ENCODE data around the gene SLC44A4.
A peak's percentile ranks its signal among the peaks of the same experiment; 100 is the strongest.
"Not testable (repeated sequence)": the region's sequence is repeated elsewhere in the genome, so short reads cannot be mapped to it uniquely, and the experiment has no call there.

SLC44A4 gene

DNA sequence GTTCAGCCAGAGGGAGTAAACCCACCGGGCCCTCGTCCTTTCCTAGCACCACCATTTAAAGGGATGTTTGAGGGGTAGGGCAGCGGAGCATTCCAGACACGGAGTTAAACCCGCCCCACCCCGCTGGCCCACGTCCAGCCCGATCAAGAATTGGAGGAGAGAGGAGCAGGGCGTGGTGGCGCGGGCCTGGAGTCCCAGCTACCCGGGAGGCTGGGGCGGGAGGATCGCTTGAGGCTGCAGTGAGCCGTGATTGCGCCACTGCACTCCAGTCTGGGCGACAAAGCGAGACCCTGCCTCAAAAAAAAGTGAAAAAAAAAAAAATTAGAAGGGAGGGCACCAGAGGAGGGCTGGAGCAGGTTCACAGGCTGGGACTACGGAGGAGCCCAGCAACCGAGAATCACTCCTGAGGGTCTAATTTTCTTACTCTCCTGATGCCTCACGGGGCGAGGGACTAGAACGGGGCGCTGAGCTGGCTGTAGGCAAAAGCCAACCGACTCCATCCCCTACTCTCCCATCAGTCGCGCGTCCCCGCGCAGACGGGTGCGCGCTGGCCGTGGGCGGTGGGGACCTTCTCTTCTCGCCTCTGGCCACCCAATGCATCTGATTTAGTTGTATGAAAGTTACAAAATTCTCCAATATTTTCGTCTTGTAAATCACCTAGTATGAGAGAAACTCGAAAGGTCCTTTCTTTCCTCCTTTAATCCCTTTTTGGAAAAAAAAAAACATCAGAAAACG is 57.3 kb downstream of the SLC44A4 start (continued):
- TF ChIP-seq, protein P1, sequence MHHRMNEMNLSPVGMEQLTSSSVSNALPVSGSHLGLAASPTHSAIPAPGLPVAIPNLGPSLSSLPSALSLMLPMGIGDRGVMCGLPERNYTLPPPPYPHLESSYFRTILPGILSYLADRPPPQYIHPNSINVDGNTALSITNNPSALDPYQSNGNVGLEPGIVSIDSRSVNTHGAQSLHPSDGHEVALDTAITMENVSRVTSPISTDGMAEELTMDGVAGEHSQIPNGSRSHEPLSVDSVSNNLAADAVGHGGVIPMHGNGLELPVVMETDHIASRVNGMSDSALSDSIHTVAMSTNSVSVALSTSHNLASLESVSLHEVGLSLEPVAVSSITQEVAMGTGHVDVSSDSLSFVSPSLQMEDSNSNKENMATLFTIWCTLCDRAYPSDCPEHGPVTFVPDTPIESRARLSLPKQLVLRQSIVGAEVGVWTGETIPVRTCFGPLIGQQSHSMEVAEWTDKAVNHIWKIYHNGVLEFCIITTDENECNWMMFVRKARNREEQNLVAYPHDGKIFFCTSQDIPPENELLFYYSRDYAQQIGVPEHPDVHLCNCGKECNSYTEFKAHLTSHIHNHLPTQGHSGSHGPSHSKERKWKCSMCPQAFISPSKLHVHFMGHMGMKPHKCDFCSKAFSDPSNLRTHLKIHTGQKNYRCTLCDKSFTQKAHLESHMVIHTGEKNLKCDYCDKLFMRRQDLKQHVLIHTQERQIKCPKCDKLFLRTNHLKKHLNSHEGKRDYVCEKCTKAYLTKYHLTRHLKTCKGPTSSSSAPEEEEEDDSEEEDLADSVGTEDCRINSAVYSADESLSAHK (tag by site-specific recombination; IDR thresholded peaks at IDR 0.05): no peak
- TF ChIP-seq ZNF639 (tag by site-specific recombination; IDR thresholded peaks at IDR 0.05) (no peak), ZNF776 (tag by site-specific recombination; IDR thresholded peaks at IDR 0.05; ENCODE audit: borderline replicate concordance) (no peak), WT1 (tag by site-specific recombination; IDR thresholded peaks at IDR 0.05) (no peak), ZNF394 (tag by site-specific recombination; IDR thresholded peaks at IDR 0.05; ENCODE audit: borderline replicate concordance) (no peak), ZNF24 (tag by site-specific recombination; IDR thresholded peaks at IDR 0.05) (no peak), KLF17 (tag by site-specific recombination; IDR thresholded peaks at IDR 0.05) (no peak), BCL11A (tag by site-specific recombination; IDR thresholded peaks at IDR 0.05; ENCODE audit: low read depth) (no peak)
- TF ChIP-seq, protein P2, sequence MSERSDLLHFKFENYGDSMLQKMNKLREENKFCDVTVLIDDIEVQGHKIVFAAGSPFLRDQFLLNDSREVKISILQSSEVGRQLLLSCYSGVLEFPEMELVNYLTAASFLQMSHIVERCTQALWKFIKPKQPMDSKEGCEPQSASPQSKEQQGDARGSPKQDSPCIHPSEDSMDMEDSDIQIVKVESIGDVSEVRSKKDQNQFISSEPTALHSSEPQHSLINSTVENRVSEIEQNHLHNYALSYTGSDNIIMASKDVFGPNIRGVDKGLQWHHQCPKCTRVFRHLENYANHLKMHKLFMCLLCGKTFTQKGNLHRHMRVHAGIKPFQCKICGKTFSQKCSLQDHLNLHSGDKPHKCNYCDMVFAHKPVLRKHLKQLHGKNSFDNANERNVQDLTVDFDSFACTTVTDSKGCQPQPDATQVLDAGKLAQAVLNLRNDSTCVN (tag by site-specific recombination; optimal IDR thresholded peaks at IDR 0.05): peak; percentile 64

DNA sequence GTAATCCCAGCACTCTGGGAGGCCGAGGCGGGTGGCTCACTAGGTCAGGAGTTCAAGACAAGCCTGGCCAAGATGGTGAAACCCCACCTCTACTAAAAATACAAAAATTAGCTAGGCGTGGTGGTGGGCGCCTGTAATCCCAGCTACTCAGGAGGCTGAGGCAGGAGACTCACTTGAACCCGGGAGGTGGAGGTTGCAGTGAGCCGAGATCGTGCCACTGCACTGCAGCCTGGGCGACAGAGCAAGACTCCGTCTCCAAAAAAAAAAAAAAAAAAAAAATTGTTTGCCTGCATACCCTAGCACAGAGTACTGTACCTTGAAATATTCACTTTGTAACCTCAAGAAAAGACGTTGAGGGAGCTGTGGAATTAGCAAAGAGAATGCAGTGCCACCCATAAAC is 58.4 kb downstream of the SLC44A4 start:
- CTCF ChIA-PET: interaction anchor here (0.7 to 1.4 kb wide), 4 partner anchors 14 to 139 kb away, joined by 3 to 4 read pairs (median 3); partner anchors contain the start of genes LSM2, LY6G5C and VARS1

DNA sequence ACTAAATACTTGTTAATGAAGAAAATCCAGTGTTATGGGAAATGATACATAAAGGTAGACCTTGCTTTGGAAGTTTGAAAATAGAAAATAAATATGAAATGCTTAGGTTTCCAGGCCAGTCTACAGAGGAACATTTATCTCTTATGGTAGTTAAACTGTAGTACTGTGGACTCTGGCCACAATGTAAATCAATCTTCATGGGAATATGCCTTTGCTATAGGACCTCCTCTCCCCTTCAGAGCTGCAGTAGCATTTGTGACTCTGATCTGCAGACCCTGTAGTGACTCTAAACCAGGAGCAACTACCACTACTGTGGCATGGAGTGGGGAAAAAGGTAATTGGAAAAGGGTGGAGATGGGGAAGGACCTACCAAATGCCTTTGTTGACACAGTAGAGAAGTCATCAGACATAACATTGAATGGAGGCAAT is 58.9 kb downstream of the SLC44A4 start:
- Histone ChIP-seq H3K27ac (ENCODE audit: extremely low read depth, low read depth, low read length) (no peak overlapping the region; the same call in 1 of the 2 replicates), H3K9me3 (ENCODE audit: control insufficient read depth, insufficient read depth, low read depth, low read length) (no peaks in the 10 kb centered on the region), H3K4me1 (ENCODE audit: control insufficient read depth, insufficient read depth, low read length) (no peaks in the 10 kb centered on the region; the same call in 1 of the 2 replicates), H3K4me3 (ENCODE audit: low read depth, low read length) (no peak overlapping the region), H3K36me3 (ENCODE audit: control insufficient read depth in 2 of 2, insufficient read depth in 1 of 2, low read length in 2 of 2) (peaks cover 0 to 25% of the 10 kb centered on the region in 2 experiments; a peak in 1 of 3 replicates)
- ChIA-PET CTCF (interaction anchor here (1.0 to 1.4 kb wide), 3 partner anchors 13 to 139 kb away, joined by 3 to 4 read pairs (median 3); partner anchors contain the start of genes LSM2, LY6G5C and VARS1), POLR2A (interaction anchor here (0.5 to 1.5 kb wide), 7 partner anchors 10 to 146 kb away, joined by 3 to 7 read pairs (median 4); partner anchors contain the start of genes LSM2 and NEU1)
- TF ChIP-seq, protein P3, sequence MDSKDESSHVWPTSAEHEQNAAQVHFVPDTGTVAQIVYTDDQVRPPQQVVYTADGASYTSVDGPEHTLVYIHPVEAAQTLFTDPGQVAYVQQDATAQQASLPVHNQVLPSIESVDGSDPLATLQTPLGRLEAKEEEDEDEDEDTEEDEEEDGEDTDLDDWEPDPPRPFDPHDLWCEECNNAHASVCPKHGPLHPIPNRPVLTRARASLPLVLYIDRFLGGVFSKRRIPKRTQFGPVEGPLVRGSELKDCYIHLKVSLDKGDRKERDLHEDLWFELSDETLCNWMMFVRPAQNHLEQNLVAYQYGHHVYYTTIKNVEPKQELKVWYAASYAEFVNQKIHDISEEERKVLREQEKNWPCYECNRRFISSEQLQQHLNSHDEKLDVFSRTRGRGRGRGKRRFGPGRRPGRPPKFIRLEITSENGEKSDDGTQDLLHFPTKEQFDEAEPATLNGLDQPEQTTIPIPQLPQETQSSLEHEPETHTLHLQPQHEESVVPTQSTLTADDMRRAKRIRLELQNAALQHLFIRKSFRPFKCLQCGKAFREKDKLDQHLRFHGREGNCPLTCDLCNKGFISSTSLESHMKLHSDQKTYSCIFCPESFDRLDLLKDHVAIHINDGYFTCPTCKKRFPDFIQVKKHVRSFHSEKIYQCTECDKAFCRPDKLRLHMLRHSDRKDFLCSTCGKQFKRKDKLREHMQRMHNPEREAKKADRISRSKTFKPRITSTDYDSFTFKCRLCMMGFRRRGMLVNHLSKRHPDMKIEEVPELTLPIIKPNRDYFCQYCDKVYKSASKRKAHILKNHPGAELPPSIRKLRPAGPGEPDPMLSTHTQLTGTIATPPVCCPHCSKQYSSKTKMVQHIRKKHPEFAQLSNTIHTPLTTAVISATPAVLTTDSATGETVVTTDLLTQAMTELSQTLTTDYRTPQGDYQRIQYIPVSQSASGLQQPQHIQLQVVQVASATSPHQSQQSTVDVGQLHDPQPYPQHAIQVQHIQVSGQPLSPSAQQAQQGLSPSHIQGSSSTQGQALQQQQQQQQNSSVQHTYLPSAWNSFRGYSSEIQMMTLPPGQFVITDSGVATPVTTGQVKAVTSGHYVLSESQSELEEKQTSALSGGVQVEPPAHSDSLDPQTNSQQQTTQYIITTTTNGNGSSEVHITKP (tag by site-specific recombination; IDR thresholded peaks at IDR 0.05): 0 out of 2 replicates have a peak, but pooled peaks have one; percentile 41
- TF ChIP-seq OSR2 (tag by site-specific recombination; IDR thresholded peaks at IDR 0.05): peak; percentile 59
- no peak for TF ChIP-seq ZNF776 (tag by site-specific recombination; IDR thresholded peaks at IDR 0.05; ENCODE audit: borderline replicate concordance)
- TF ChIP-seq ZSCAN30 (tag by site-specific recombination; IDR thresholded peaks at IDR 0.05): no peak

More for the DNA sequence above, 58.4 kb downstream of the SLC44A4 start:
- POLR2A ChIA-PET: interaction anchor here (0.5 to 1.5 kb wide), 6 partner anchors 14 to 130 kb away, joined by 3 to 7 read pairs (median 4); partner anchors contain the start of genes LSM2 and NEU1
- H3K36me3 ChIP-seq (ENCODE audit: control insufficient read depth in 2 of 2, insufficient read depth in 1 of 2, low read length in 2 of 2): peaks cover 0 to 25% of the 10 kb centered on the region in 2 experiments; a peak in 1 of 3 replicates
- not testable (repeated sequence) for H3K27ac ChIP-seq (ENCODE audit: extremely low read depth, low read depth, low read length); H3K4me3 ChIP-seq (ENCODE audit: low read depth, low read length); H3K4me1 ChIP-seq (ENCODE audit: control insufficient read depth, insufficient read depth, low read length); H3K9me3 ChIP-seq (ENCODE audit: control insufficient read depth, insufficient read depth, low read depth, low read length)
- TF ChIP-seq KLF1 (tag by site-specific recombination; IDR thresholded peaks at IDR 0.05): peak; percentile 9; the same call in 1 of the 2 replicates
- TF ChIP-seq, protein P4, sequence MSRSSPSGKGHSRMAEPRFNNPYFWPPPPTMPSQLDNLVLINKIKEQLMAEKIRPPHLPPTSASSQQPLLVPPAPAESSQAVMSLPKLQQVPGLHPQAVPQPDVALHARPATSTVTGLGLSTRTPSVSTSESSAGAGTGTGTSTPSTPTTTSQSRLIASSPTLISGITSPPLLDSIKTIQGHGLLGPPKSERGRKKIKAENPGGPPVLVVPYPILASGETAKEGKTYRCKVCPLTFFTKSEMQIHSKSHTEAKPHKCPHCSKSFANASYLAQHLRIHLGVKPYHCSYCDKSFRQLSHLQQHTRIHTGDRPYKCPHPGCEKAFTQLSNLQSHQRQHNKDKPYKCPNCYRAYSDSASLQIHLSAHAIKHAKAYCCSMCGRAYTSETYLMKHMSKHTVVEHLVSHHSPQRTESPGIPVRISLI (tag by site-specific recombination; IDR thresholded peaks at IDR 0.05): peak; percentile 57; the same call in 1 of the 2 replicates
